Skeletal muscle satellite cell (primary cell): ENCODE results near the gene HYCC2.
"Not testable (repeated sequence)": the region's sequence is repeated elsewhere in the genome, so short reads cannot be mapped to it uniquely, and the experiment has no call there.

Source experiments
- H3K27me3 ChIP-seq: 2 replicates; pipeline ENCODE4 v1.7.0; 2013; ENCODE audit warnings: low read length; ENCODE audit not compliant: control insufficient read depth, insufficient read depth
- H3K36me3 ChIP-seq: 2 replicates; pipeline ENCODE4 v1.7.0; 2013; ENCODE audit warnings: mild to moderate bottlenecking, control low read depth, low read length; ENCODE audit not compliant: insufficient read depth
- H3K4me1 ChIP-seq: 2 replicates; pipeline ENCODE4 v1.7.0; 2013; ENCODE audit warnings: low read length; ENCODE audit not compliant: control insufficient read depth, insufficient read depth
- H3K4me2 ChIP-seq: 2 replicates; pipeline ENCODE4 v1.7.0; 2013; ENCODE audit warnings: mild to moderate bottlenecking, low read length
- H3K4me3 ChIP-seq: 2 replicates; pipeline ENCODE4 v1.7.0; 2013; ENCODE audit warnings: low read length
- H3K9ac ChIP-seq: 2 replicates; pipeline ENCODE4 v1.7.0; 2013; ENCODE audit warnings: mild to moderate bottlenecking, low read depth, low read length, moderate library complexity
- H3K9me3 ChIP-seq: replicated peaks from 2 replicates; pipeline ENCODE4 v1.7.0; 2013; ENCODE audit warnings: mild to moderate bottlenecking, control low read depth, low read length

The HYCC2 gene

DNA sequence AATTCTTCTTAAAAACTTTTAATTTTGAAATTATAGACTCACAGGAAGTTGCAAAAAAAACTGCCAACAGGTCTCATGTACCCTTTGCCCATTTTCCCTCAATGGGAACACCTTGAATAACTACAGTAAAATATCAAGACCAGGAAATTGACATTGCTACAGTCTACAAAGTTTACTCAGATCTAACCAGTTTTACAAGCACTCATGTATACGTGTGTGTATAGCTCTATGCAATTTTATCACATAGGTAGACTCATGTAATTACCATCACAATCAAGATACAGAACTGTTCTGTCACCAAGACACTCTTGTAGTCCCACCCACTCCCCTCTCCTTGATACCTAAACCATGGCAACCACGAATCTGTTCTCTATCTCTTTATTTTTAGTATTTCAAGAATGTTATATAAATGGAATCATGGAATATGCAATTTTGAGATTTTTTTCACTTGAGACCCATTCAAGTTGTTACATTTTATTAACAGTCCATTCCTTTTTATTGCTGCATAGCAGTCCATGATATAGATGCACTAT, 6.6 kb downstream of the HYCC2 start:
- Histone ChIP-seq H3K36me3 (no peaks in the 10 kb centered on the region), H3K4me2 (no peak overlapping the region), H3K4me1 (peaks cover 7% of the 10 kb centered on the region), H3K4me3 (no peak overlapping the region), H3K27me3 (no peaks in the 10 kb centered on the region), H3K9me3 (no peaks in the 10 kb centered on the region), H3K9ac (no peak overlapping the region)

GRCh38 chr2:201063516-201063915, 8.0 kb downstream of the HYCC2 start:
- not testable (repeated sequence) for H3K27me3 ChIP-seq, H3K36me3 ChIP-seq, H3K4me3 ChIP-seq, H3K4me1 ChIP-seq, H3K9me3 ChIP-seq, H3K9ac ChIP-seq, H3K4me2 ChIP-seq

- Histone ChIP-seq H3K27me3 (no peaks in the 10 kb centered on the region), H3K36me3 (no peaks in the 10 kb centered on the region), H3K9me3 (no peaks in the 10 kb centered on the region), H3K4me2 (no peak overlapping the region), H3K9ac (no peak overlapping the region), H3K4me1 (peaks cover 10% of the 10 kb centered on the region), H3K4me3 (no peak overlapping the region)
These were observed 11.3 kb downstream of the HYCC2 start for GRCh38 chr2:201059961-201060755.

DNA sequence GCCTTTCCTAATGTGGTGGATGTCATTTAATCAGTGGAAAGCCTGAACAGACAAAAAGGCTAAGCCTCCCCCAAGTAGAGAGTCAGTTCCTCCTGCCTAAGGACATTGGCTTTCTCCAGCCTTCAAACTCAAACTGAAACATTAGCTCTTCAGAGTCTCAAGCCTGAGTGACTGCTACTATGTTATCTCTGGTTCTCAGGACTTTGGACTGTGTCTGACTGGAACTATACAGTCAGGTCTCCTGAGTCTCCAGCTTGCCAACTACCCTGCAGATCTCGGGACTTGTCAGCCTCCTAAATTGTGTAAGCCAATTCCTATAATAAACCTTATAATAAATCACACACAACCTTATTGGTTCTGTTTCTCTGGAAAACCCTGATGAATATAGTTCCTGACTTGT, 12.6 kb downstream of the HYCC2 start:
- Histone ChIP-seq H3K9ac (no peak overlapping the region), H3K4me2 (no peak overlapping the region)

GRCh38 chr2:201057715-201058248, 13.7 kb downstream of the HYCC2 start:
- H3K36me3 ChIP-seq = no peaks in the 10 kb centered on the region
- H3K9me3 ChIP-seq = no peaks in the 10 kb centered on the region
- H3K4me3 ChIP-seq = no peak overlapping the region
- H3K4me1 ChIP-seq = peaks cover 10% of the 10 kb centered on the region
- H3K4me2 ChIP-seq = no peak overlapping the region
- no peaks in the 10 kb centered on the region for H3K27me3 ChIP-seq
- H3K9ac ChIP-seq = no peak overlapping the region

More for the DNA sequence above, 12.6 kb downstream of the HYCC2 start:
- peaks cover 10% of the 10 kb centered on the region for H3K4me1 ChIP-seq
- H3K36me3 ChIP-seq = no peaks in the 10 kb centered on the region
- H3K27me3 ChIP-seq = no peaks in the 10 kb centered on the region
- no peak overlapping the region for H3K4me3 ChIP-seq
- H3K9me3 ChIP-seq = no peaks in the 10 kb centered on the region

DNA sequence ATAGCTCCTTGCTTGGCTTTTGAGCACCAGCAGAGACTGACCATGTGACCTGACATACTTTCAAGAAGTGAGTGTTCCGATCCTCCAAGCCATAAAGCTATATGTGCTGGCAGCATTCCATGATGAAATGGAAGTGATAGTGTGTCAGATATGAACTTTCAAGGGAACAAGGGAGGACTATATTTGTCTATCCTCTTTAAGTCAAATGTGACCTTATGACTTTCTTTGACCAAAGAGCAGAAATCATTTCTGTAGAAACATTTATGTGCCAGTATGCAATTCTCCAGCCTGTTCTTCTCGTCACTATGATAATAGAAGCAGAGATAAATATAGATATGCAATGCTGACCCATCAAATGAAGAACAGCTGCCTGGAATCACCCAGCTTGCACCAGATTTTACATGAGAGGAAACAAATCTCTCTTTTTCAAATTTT, 14.4 kb downstream of the HYCC2 start:
- H3K9me3 ChIP-seq = no peaks in the 10 kb centered on the region
- H3K4me3 ChIP-seq = no peak overlapping the region
- peaks cover 10% of the 10 kb centered on the region for H3K4me1 ChIP-seq
- no peak overlapping the region for H3K9ac ChIP-seq
- H3K36me3 ChIP-seq = no peaks in the 10 kb centered on the region
- H3K4me2 ChIP-seq = no peak overlapping the region
- H3K27me3 ChIP-seq = no peaks in the 10 kb centered on the region

DNA sequence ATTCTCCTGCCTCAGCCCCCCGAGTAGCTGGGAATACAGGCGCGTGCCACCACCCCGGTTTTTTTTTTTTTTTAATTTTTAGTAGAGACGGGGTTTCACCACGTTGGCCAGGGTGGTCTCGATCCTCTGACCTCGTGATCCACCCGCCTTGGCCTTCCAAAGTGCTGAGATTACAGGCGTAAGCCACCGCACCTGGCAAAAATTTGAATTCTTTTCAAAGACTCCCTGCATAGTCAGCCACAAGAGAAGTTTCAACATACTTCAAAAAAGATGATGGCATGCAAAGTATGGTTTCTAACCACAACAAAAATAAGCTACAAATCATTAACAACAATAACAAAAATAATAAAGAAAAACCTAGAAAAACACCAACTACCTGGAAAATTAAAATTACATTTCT, 22.0 kb downstream of the HYCC2 start:
- H3K4me3 ChIP-seq = no peak overlapping the region
- H3K36me3 ChIP-seq = no peaks in the 10 kb centered on the region
- no peaks in the 10 kb centered on the region for H3K27me3 ChIP-seq
- no peak overlapping the region for H3K9ac ChIP-seq
- H3K4me1 ChIP-seq = no peaks in the 10 kb centered on the region
- no peaks in the 10 kb centered on the region for H3K9me3 ChIP-seq
- H3K4me2 ChIP-seq = no peak overlapping the region

DNA sequence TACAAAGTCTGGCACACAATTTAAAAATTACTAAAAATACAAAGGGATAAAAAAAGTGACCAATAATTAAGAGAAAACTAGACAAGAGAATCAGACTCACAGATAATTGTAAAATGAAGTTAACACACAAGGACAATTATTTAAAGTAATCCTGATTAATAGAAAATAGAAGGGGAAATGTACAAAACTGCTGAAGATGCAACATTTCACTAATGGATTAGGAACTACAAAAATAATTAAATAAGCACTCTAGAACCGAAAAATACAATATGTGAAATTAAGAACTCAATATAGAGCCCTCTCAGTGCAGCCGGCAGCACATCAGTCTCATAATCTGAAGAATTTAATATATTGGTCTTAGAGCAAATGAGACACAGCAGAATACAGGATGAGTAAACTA, 24.6 kb downstream of the HYCC2 start:
- Histone ChIP-seq H3K4me3 (no peak overlapping the region), H3K9ac (no peak overlapping the region), H3K4me1 (no peaks in the 10 kb centered on the region), H3K9me3 (no peaks in the 10 kb centered on the region), H3K27me3 (no peaks in the 10 kb centered on the region), H3K4me2 (no peak overlapping the region), H3K36me3 (no peaks in the 10 kb centered on the region)

GRCh38 chr2:201043050-201043449, 28.4 kb downstream of the HYCC2 start:
- H3K4me1 ChIP-seq, H3K4me3 ChIP-seq, H3K9ac ChIP-seq, H3K4me2 ChIP-seq, H3K36me3 ChIP-seq, H3K9me3 ChIP-seq, H3K27me3 ChIP-seq: not testable (repeated sequence)

DNA sequence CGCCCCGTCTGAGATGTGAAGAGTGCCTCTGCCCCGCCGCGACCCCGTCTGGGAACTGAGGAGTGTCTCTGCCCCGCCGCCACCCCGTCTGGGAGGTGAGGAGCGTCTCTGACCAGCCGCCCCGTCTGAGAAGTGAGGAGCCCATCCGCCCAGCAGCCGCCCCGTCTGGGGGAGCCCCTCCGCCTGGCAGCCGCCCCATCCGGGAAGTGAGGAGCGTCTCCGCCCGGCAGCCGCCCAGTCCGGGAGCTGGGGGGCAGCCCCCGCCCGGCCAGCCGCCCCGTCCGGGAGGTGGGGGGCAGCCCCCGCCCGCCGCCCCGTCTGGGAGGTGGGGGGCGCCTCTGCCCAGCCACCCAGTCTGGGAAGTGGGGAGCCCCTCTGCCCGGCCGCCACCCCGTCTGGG, 29.0 kb downstream of the HYCC2 start:
- H3K4me1 ChIP-seq, H3K36me3 ChIP-seq, H3K9me3 ChIP-seq, H3K27me3 ChIP-seq, H3K9ac ChIP-seq, H3K4me3 ChIP-seq, H3K4me2 ChIP-seq: not testable (repeated sequence)

- Histone ChIP-seq H3K4me2 (no peak overlapping the region), H3K9ac (no peak overlapping the region), H3K4me1 (no peaks in the 10 kb centered on the region), H3K9me3 (no peaks in the 10 kb centered on the region), H3K27me3 (no peaks in the 10 kb centered on the region), H3K4me3 (no peak overlapping the region), H3K36me3 (no peaks in the 10 kb centered on the region)
These were observed 30.4 kb downstream of the HYCC2 start for GRCh38 chr2:201040867-201041628.
